Suprapubic skin (tissue), 3 donors: ENCODE results near the gene LNX2.

Experiments used
- POLR2A ChIP-seq, 2 donors: fragments of 450-650 bp; IDR thresholded peaks; one replicate each; pipeline ENCODE4 v1.6.1; 2017; ENCODE audit warnings: antibody characterized with exemption in 2 of 2, mild to moderate bottlenecking in 2 of 2, moderate library complexity in 2 of 2
- TF ChIP-seq, protein P1 (sequence below), 2 donors: fragments of 200-600 bp in 1 of 2; fragments of 450-650 bp in 1 of 2; sonication (generic) in 1 of 2; IDR thresholded peaks; one replicate each; pipeline ENCODE4 v1.5.1; 2016 to 2019; ENCODE audit warnings: antibody characterized with exemption in 2 of 2, mild to moderate bottlenecking in 1 of 2, moderate library complexity in 1 of 2

DNA sequence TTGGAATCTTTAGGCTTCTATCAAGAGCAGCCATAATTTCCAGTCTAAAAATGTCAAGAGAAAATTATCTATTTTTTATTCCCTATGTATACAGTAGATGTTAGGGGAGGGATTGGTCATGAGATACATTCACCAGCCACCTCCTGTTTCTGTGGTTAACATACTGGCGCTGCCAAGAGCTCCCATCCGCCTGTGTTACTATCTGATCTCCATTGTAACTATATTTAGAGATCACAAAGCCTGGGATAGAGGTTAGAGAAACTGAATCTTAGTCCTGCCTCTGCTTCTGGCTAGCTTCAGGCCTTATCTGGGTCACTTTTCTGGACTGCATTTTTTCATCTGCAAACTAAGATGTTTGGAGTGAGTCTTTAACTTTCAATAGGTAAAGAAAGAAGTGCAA, 47.6 kb upstream of the LNX2 start:
- no peak for TF ChIP-seq POLR2A (IDR thresholded peaks at IDR 0.05)
- TF ChIP-seq, protein P1, sequence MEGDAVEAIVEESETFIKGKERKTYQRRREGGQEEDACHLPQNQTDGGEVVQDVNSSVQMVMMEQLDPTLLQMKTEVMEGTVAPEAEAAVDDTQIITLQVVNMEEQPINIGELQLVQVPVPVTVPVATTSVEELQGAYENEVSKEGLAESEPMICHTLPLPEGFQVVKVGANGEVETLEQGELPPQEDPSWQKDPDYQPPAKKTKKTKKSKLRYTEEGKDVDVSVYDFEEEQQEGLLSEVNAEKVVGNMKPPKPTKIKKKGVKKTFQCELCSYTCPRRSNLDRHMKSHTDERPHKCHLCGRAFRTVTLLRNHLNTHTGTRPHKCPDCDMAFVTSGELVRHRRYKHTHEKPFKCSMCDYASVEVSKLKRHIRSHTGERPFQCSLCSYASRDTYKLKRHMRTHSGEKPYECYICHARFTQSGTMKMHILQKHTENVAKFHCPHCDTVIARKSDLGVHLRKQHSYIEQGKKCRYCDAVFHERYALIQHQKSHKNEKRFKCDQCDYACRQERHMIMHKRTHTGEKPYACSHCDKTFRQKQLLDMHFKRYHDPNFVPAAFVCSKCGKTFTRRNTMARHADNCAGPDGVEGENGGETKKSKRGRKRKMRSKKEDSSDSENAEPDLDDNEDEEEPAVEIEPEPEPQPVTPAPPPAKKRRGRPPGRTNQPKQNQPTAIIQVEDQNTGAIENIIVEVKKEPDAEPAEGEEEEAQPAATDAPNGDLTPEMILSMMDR (IDR thresholded peaks at IDR 0.05): no peak
